Endothelial cell of umbilical vein (primary cell): ENCODE data around the gene PEDS1. TPM values are rescaled to one million over a fixed set of nuclear protein-coding genes. Genes with fewer than 3 reads are reported as not detected.

ENCODE experiments used
- BruUV-seq: library from RNA; stranded (reverse); fragments of 400-500 nt; replicated peaks from 2 replicates; lab custom pipeline; 2021; lab: Mats Ljungman, UMichigan
- CTCF ChIA-PET: fragments of 300-600, 350-600 bp; sonication (Branson Sonifier 250); formaldehyde crosslinking; loops from one replicate; lab custom pipeline; 2021; ENCODE audit warnings: antibody characterized with exemption, inconsistent platforms; lab: Charles Lee
- POLR2A ChIA-PET: fragments of 300-600, 350-600 bp; sonication (Branson Sonifier 250); formaldehyde crosslinking; loops from one replicate; lab custom pipeline; 2021; ENCODE audit warnings: antibody characterized with exemption, inconsistent platforms; lab: Charles Lee
- DNase-seq: peaks from one replicate; pipeline ENCODE4 v3.0.0-alpha.2; 2011; ENCODE audit warnings: low read depth, low spot score
- FAIRE-seq: peaks from 2 replicates; lab custom pipeline; 2011; peaks lifted over from hg19 to GRCh38; lab: Jason Lieb, UNC
- H2AFZ ChIP-seq: 2 replicates; pipeline ENCODE4 v1.6.0; 2012; ENCODE audit warnings: low read depth, low read length, control low read depth, inconsistent platforms
- H3K27ac ChIP-seq: 2 replicates; pipeline ENCODE4 v1.5.1; 2011; ENCODE audit warnings: low read depth, mild to moderate bottlenecking, control low read depth, low read length, moderate library complexity; ENCODE audit not compliant: insufficient read depth
- H3K27me3 ChIP-seq, 2 experiments: 2 replicates each; pipeline versions ENCODE4 v1.6.0 to v1.6.1; 2011; ENCODE audit warnings: low read length in 2 of 2, mixed read lengths in 1 of 2; ENCODE audit not compliant: control insufficient read depth in 2 of 2, insufficient read depth in 2 of 2
- H3K36me3 ChIP-seq, 2 experiments: 2 replicates in 1 of 2; 3 replicates in 1 of 2; pipeline ENCODE4 v1.5.1; 2011; ENCODE audit warnings: low read length in 2 of 2, mild to moderate bottlenecking in 1 of 2, moderate library complexity in 1 of 2; ENCODE audit not compliant: control insufficient read depth in 2 of 2, insufficient read depth in 2 of 2; ENCODE audit errors: extremely low read depth in 1 of 2
- H3K4me1 ChIP-seq: 3 replicates; pipeline ENCODE4 v1.5.1; 2011; ENCODE audit warnings: mild to moderate bottlenecking, low read length; ENCODE audit not compliant: control insufficient read depth, insufficient read depth; ENCODE audit errors: extremely low read depth
- H3K4me2 ChIP-seq: 2 replicates; pipeline ENCODE4 v1.6.1; 2011; ENCODE audit warnings: low read length, control low read depth, mixed read lengths; ENCODE audit not compliant: insufficient read depth
- H3K4me3 ChIP-seq, 3 experiments: fragments of 200-600 bp in 1 of 3; sonication (generic), shearing (Covaris generic) in 1 of 3; replicated peaks in 1 of 3; 2 replicates each; pipeline ENCODE4 v1.5.1; 2011 to 2016; ENCODE audit warnings: control low read depth in 3 of 3, low read length in 3 of 3, mild to moderate bottlenecking in 2 of 3, inconsistent platforms in 1 of 3, low read depth in 1 of 3, moderate library complexity in 1 of 3; ENCODE audit not compliant: insufficient read depth in 1 of 3
- H3K79me2 ChIP-seq: 2 replicates; pipeline ENCODE4 v1.6.0; 2012; ENCODE audit warnings: low read length, inconsistent platforms; ENCODE audit not compliant: control insufficient read depth, insufficient read depth
- H3K9ac ChIP-seq: replicated peaks from 2 replicates; pipeline ENCODE3; 2011; ENCODE audit warnings: low read length, control low read depth; ENCODE audit not compliant: insufficient read depth; ENCODE audit errors: extremely low read depth
- H3K9me1 ChIP-seq: replicated peaks from 3 replicates; pipeline ENCODE4 v1.6.0; 2011; ENCODE audit warnings: mild to moderate bottlenecking, low read length; ENCODE audit not compliant: control insufficient read depth, insufficient read depth; ENCODE audit errors: extremely low read depth
- H3K9me3 ChIP-seq: replicated peaks from 2 replicates; pipeline ENCODE4 v1.5.1; 2012; ENCODE audit warnings: low read length, inconsistent platforms; ENCODE audit not compliant: control insufficient read depth, insufficient read depth
- H4K20me1 ChIP-seq: replicated peaks from 2 replicates; pipeline ENCODE3; 2011; ENCODE audit warnings: mild to moderate bottlenecking, low read length; ENCODE audit not compliant: control insufficient read depth, insufficient read depth; ENCODE audit errors: extremely low read depth
- CTCF ChIP-seq, 2 donors: IDR thresholded peaks; 1 replicate in 1 of 2; 2 replicates in 1 of 2; pipeline ENCODE4 v1.5.1; 2011; ENCODE audit warnings: low read length in 2 of 2, mild to moderate bottlenecking in 2 of 2, moderate library complexity in 2 of 2, control low read depth in 1 of 2, inconsistent platforms in 1 of 2, low read depth in 1 of 2; ENCODE audit not compliant: insufficient read depth in 1 of 2; ENCODE audit errors: extremely low read depth in 1 of 2
- EZH2 ChIP-seq: IDR thresholded peaks from 2 replicates; pipeline ENCODE4 v1.6.1; 2012; ENCODE audit warnings: borderline replicate concordance, low read depth, mild to moderate bottlenecking, moderate library complexity, low read length, inconsistent platforms; ENCODE audit not compliant: severe bottlenecking
- FOS ChIP-seq: IDR thresholded peaks from 2 replicates; pipeline ENCODE4 v1.6.1; 2011; ENCODE audit warnings: mild to moderate bottlenecking, low read length, moderate library complexity, borderline replicate concordance; ENCODE audit not compliant: insufficient read depth
- GATA2 ChIP-seq: IDR thresholded peaks from 2 replicates; pipeline ENCODE4 v1.7.0; 2011; ENCODE audit warnings: low read depth, mild to moderate bottlenecking, moderate library complexity, mixed read lengths, low read length; ENCODE audit not compliant: insufficient read length, insufficient read depth
- JUN ChIP-seq: IDR thresholded peaks from 2 replicates; pipeline ENCODE4 v1.6.1; 2011; ENCODE audit warnings: borderline replicate concordance, low read depth; ENCODE audit not compliant: insufficient read length, insufficient read depth
- MYC ChIP-seq: IDR thresholded peaks from one replicate; pipeline ENCODE4 v1.6.1; 2011; ENCODE audit warnings: mild to moderate bottlenecking, low read depth, low read length
- POLR2A ChIP-seq: IDR thresholded peaks from 2 replicates; pipeline ENCODE4 v1.6.1; 2012; ENCODE audit warnings: low read depth, mild to moderate bottlenecking, control low read depth, low read length
- POLR2AphosphoS5 ChIP-seq: IDR thresholded peaks from 2 replicates; pipeline ENCODE4 v1.6.1; 2012; ENCODE audit warnings: low read depth, mild to moderate bottlenecking, control low read depth, low read length, moderate library complexity; ENCODE audit not compliant: insufficient read depth
- dilution Hi-C: fragments of 300-500 bp; cut with MboI; formaldehyde crosslinking; loops from one replicate; pipeline ENCODE4 v1.15.0; 2019; ENCODE audit warnings: low sequenced_read_pairs; ENCODE audit not compliant: extremely low pct_ligation_motif_present
- intact Hi-C: fragments of 100-400 bp; cut with micrococcal nuclease; formaldehyde crosslinking; loops from one replicate; pipeline ENCODE4 v1.10.0; 2022
- polyA plus RNA-seq, 4 experiments: library from polyadenylated mRNA; depleted of rRNA in 3 of 4; stranded (reverse) in 3 of 4; unstranded in 1 of 4; fragments of >200 nt; gene quantifications; 2 replicates each; pipeline versions ENCODE4 v1.2.1 to v1.2.3, GENCODE V29; 2011 to 2012; ENCODE audit warnings: missing spikeins in 1 of 4
- total RNA-seq: library from RNA; stranded (reverse); gene quantifications from 2 replicates; pipeline ENCODE4 v1.2.3, GENCODE V29; 2021

Gene PEDS1
- total and polyA plus RNA-seq, 2 donors (not counting 3 experiments of a cell fraction or from before 2014, with no cell fraction given): 62.7 to 131 TPM

- Histone ChIP-seq H3K9me3 (no peaks in the 10 kb centered on the region), H3K79me2 (no peaks in the 10 kb centered on the region), H2AFZ (no peak overlapping the region), H4K20me1 (no peaks in the 10 kb centered on the region), H3K27ac (no peak overlapping the region), H3K4me1 (no peaks in the 10 kb centered on the region), H3K9ac (no peak overlapping the region), H3K4me2 (no peak overlapping the region), H3K4me3 (no peak overlapping the region), H3K27me3 (no peaks in the 10 kb centered on the region), H3K9me1 (no peaks in the 10 kb centered on the region), H3K36me3 (no peaks in the 10 kb centered on the region)
- ChIA-PET CTCF (no interaction called here), POLR2A (no interaction called here)
- DNase-seq (no peak), FAIRE-seq (no peak)
- intact Hi-C loops (no loop called here), dilution Hi-C loops (no loop called here)
- TF ChIP-seq JUN: no peak
- TF ChIP-seq POLR2AphosphoS5: no peak
- BruUV-seq: no TSS peak
Observed at GRCh38 chr20:50198716-50199115, 45.2 kb upstream of the PEDS1 start.

- CTCF ChIA-PET: no interaction called here
- no peaks in the 10 kb centered on the region for H3K9me3 ChIP-seq
- POLR2A ChIA-PET: no interaction called here
- intact Hi-C loops: no loop called here
- no peaks in the 10 kb centered on the region for H4K20me1 ChIP-seq
- DNase-seq (no peak), FAIRE-seq (no peak)
- dilution Hi-C loops: no loop called here
- H3K79me2 ChIP-seq: peaks cover 3% of the 10 kb centered on the region
- no peaks in the 10 kb centered on the region for H3K27me3 ChIP-seq
- H3K4me2 ChIP-seq: no peak overlapping the region
- H2AFZ ChIP-seq: no peak overlapping the region
- no peak overlapping the region for H3K27ac ChIP-seq
- TF ChIP-seq POLR2A: no peak
- no peak for TF ChIP-seq EZH2
- TF ChIP-seq POLR2AphosphoS5: no peak
- TF ChIP-seq FOS: no peak
- TF ChIP-seq GATA2: no peak
- TF ChIP-seq CTCF (IDR thresholded peaks at IDR 0.05; ENCODE audit: extremely low read depth in 1 of 2, insufficient read depth in 1 of 2, low read depth in 1 of 2, low read length in 2 of 2): no peak
- TF ChIP-seq MYC: no peak
- TF ChIP-seq JUN: no peak
- H3K4me1 ChIP-seq: peaks cover 3% of the 10 kb centered on the region
- H3K36me3 ChIP-seq: no peaks in the 10 kb centered on the region
- BruUV-seq: no TSS peak
- no peak overlapping the region for H3K4me3 ChIP-seq
- no peaks in the 10 kb centered on the region for H3K9me1 ChIP-seq
- no peak overlapping the region for H3K9ac ChIP-seq
Observed at GRCh38 chr20:50198180-50198666, 44.7 kb upstream of the PEDS1 start.
